HepG2 (cell line): ENCODE measurements around the gene MTM1.

Source experiments
- ADNP ChIP-seq: sonication (generic); formaldehyde crosslinking; IDR thresholded peaks from 2 replicates; pipeline ENCODE4 v1.4.0; 2020; ENCODE audit warnings: missing genetic modification reagents
- CTCF ChIP-seq: sonication (generic); formaldehyde crosslinking; IDR thresholded peaks from 2 replicates; pipeline ENCODE4 v1.5.0; 2020; ENCODE audit warnings: mild to moderate bottlenecking, missing genetic modification reagents, moderate library complexity
- EP300 ChIP-seq, 3 experiments: sonication (generic) in 1 of 3; formaldehyde crosslinking in 1 of 3; IDR thresholded peaks; 2 replicates each; pipeline versions ENCODE4 v1.5.1 to v1.6.1; 2011 to 2020; ENCODE audit warnings: low read depth in 2 of 3, low read length in 2 of 3, borderline replicate concordance in 1 of 3, improper control_type of control experiment in 1 of 3, mild to moderate bottlenecking in 1 of 3, missing genetic modification reagents in 1 of 3, moderate library complexity in 1 of 3
- EZH2 ChIP-seq: conservative IDR thresholded peaks from 2 replicates; pipeline ENCODE4 v1.6.1; 2012; ENCODE audit warnings: mild to moderate bottlenecking, low read depth, low read length, moderate library complexity
- MTERF4 ChIP-seq: sonication (generic); formaldehyde crosslinking; IDR thresholded peaks from 2 replicates; pipeline ENCODE4 v1.8.0; 2023; ENCODE audit warnings: mild to moderate bottlenecking, missing genetic modification reagents
- MYC ChIP-seq: sonication (generic); formaldehyde crosslinking; IDR thresholded peaks from 2 replicates; pipeline ENCODE4 v1.9.0; 2021; ENCODE audit warnings: missing genetic modification reagents, borderline replicate concordance
- NKX3-1 ChIP-seq: sonication (generic); formaldehyde crosslinking; IDR thresholded peaks from 2 replicates; pipeline ENCODE4 v1.5.0; 2020; ENCODE audit warnings: missing genetic modification reagents
- POLR2AphosphoS5 ChIP-seq: IDR thresholded peaks from 2 replicates; pipeline ENCODE4 v1.6.1; 2012; ENCODE audit warnings: low read depth, low read length
- UBTF ChIP-seq: sonication (generic); formaldehyde crosslinking; IDR thresholded peaks from 2 replicates; pipeline ENCODE4 v1.4.0; 2020; ENCODE audit warnings: mild to moderate bottlenecking, missing genetic modification reagents
- ZNF263 ChIP-seq: sonication (generic); formaldehyde crosslinking; IDR thresholded peaks from 2 replicates; pipeline ENCODE4 v1.4.0; 2020; ENCODE audit warnings: missing genetic modification reagents
- ZNF687 ChIP-seq: sonication (generic); formaldehyde crosslinking; IDR thresholded peaks from 2 replicates; pipeline ENCODE4 v1.5.1; 2020; ENCODE audit warnings: mild to moderate bottlenecking, missing genetic modification reagents, moderate library complexity
- ZSCAN12 ChIP-seq: sonication (generic); formaldehyde crosslinking; IDR thresholded peaks from 2 replicates; pipeline ENCODE4 v1.9.0; 2021; ENCODE audit warnings: mild to moderate bottlenecking, missing genetic modification reagents
- TF ChIP-seq, protein P1 (sequence below): sonication (generic); formaldehyde crosslinking; IDR thresholded peaks from 2 replicates; pipeline ENCODE4 v1.4.0; 2020; ENCODE audit warnings: missing genetic modification reagents, borderline replicate concordance
- TF ChIP-seq, protein P2 (sequence below): sonication (generic); formaldehyde crosslinking; IDR thresholded peaks from 2 replicates; pipeline ENCODE4 v1.4.0; 2020; ENCODE audit warnings: mild to moderate bottlenecking, missing genetic modification reagents, borderline replicate concordance

GRCh38 chrX:150712619-150713018 lies 144.2 kb downstream of the MTM1 start:
- TF ChIP-seq MTERF4 (CRISPR knock-in tag) (no peak), ZSCAN12 (CRISPR knock-in tag) (no peak), UBTF (CRISPR knock-in tag) (no peak), EP300 (IDR thresholded peaks at IDR 0.05; ENCODE audit: low read depth in 2 of 2, low read length in 2 of 2) (no peak), EP300 (CRISPR knock-in tag; IDR thresholded peaks at IDR 0.05; ENCODE audit: borderline replicate concordance) (no peak), ZNF687 (CRISPR knock-in tag) (no peak), CTCF (CRISPR knock-in tag) (no peak), ADNP (CRISPR knock-in tag) (no peak), ZNF263 (CRISPR knock-in tag) (no peak), POLR2AphosphoS5 (no peak), NKX3-1 (no peak), EZH2 (no peak), MYC (CRISPR knock-in tag) (no peak)
- TF ChIP-seq, protein P1, sequence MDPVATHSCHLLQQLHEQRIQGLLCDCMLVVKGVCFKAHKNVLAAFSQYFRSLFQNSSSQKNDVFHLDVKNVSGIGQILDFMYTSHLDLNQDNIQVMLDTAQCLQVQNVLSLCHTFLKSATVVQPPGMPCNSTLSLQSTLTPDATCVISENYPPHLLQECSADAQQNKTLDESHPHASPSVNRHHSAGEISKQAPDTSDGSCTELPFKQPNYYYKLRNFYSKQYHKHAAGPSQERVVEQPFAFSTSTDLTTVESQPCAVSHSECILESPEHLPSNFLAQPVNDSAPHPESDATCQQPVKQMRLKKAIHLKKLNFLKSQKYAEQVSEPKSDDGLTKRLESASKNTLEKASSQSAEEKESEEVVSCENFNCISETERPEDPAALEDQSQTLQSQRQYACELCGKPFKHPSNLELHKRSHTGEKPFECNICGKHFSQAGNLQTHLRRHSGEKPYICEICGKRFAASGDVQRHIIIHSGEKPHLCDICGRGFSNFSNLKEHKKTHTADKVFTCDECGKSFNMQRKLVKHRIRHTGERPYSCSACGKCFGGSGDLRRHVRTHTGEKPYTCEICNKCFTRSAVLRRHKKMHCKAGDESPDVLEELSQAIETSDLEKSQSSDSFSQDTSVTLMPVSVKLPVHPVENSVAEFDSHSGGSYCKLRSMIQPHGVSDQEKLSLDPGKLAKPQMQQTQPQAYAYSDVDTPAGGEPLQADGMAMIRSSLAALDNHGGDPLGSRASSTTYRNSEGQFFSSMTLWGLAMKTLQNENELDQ (CRISPR knock-in tag), result no peak
- TF ChIP-seq, protein P2, sequence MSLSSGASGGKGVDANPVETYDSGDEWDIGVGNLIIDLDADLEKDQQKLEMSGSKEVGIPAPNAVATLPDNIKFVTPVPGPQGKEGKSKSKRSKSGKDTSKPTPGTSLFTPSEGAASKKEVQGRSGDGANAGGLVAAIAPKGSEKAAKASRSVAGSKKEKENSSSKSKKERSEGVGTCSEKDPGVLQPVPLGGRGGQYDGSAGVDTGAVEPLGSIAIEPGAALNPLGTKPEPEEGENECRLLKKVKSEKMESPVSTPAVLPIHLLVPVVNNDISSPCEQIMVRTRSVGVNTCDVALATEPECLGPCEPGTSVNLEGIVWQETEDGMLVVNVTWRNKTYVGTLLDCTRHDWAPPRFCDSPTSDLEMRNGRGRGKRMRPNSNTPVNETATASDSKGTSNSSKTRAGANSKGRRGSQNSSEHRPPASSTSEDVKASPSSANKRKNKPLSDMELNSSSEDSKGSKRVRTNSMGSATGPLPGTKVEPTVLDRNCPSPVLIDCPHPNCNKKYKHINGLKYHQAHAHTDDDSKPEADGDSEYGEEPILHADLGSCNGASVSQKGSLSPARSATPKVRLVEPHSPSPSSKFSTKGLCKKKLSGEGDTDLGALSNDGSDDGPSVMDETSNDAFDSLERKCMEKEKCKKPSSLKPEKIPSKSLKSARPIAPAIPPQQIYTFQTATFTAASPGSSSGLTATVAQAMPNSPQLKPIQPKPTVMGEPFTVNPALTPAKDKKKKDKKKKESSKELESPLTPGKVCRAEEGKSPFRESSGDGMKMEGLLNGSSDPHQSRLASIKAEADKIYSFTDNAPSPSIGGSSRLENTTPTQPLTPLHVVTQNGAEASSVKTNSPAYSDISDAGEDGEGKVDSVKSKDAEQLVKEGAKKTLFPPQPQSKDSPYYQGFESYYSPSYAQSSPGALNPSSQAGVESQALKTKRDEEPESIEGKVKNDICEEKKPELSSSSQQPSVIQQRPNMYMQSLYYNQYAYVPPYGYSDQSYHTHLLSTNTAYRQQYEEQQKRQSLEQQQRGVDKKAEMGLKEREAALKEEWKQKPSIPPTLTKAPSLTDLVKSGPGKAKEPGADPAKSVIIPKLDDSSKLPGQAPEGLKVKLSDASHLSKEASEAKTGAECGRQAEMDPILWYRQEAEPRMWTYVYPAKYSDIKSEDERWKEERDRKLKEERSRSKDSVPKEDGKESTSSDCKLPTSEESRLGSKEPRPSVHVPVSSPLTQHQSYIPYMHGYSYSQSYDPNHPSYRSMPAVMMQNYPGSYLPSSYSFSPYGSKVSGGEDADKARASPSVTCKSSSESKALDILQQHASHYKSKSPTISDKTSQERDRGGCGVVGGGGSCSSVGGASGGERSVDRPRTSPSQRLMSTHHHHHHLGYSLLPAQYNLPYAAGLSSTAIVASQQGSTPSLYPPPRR, result no peak
